K562 (cell line): ENCODE results near the gene LASP1NB.

Experiments
- BHLHE40 ChIP-seq: IDR thresholded peaks from 2 replicates; pipeline ENCODE4 v1.6.1; 2011; ENCODE audit warnings: low read length, improper control_type of control experiment
- DACH1 ChIP-seq: fragments of 450-650 bp; IDR thresholded peaks from 2 replicates; pipeline ENCODE4 v1.6.1; 2018; ENCODE audit not compliant: partially characterized antibody
- ESRRA ChIP-seq: fragments of 450-650 bp; IDR thresholded peaks from 2 replicates; pipeline ENCODE4 v1.6.1; 2014; ENCODE audit warnings: low read depth, mild to moderate bottlenecking, moderate library complexity, borderline replicate concordance
- HDGF ChIP-seq: fragments of 450-650 bp; IDR thresholded peaks from 2 replicates; pipeline ENCODE4 v1.6.1; 2016
- NCOR1 ChIP-seq: fragments of 450-650 bp; IDR thresholded peaks from 2 replicates; pipeline ENCODE4 v1.6.1; 2016; ENCODE audit warnings: mild to moderate bottlenecking, moderate library complexity
- POLR2AphosphoS5 ChIP-seq: IDR thresholded peaks from 2 replicates; pipeline ENCODE4 v1.6.1; 2011; ENCODE audit warnings: mild to moderate bottlenecking, low read depth, low read length, moderate library complexity; ENCODE audit not compliant: control insufficient read depth, insufficient read depth
- SMARCA4 ChIP-seq: fragments of 450-650 bp; IDR thresholded peaks from 2 replicates; pipeline ENCODE4 v1.6.1; 2016
- TAL1 ChIP-seq: fragments of 450-650 bp; IDR thresholded peaks from 2 replicates; pipeline ENCODE4 v1.6.1; 2016; ENCODE audit warnings: mild to moderate bottlenecking
- TEAD4 ChIP-seq, 2 experiments: sonication (generic) in 1 of 2; formaldehyde crosslinking in 1 of 2; IDR thresholded peaks; 2 replicates each; pipeline versions ENCODE4 v1.6.1 to v1.8.0; 2012 to 2022; ENCODE audit warnings: borderline replicate concordance in 1 of 2, inconsistent platforms in 1 of 2, low read length in 1 of 2, mild to moderate bottlenecking in 1 of 2, missing genetic modification reagents in 1 of 2
- ZFP30 ChIP-seq: fragments of 250-450 bp; sonication (Bioruptor Pico); IDR thresholded peaks from 2 replicates; pipeline ENCODE4 v1.8.0; 2022; ENCODE audit warnings: moderate library complexity, mild to moderate bottlenecking, inconsistent platforms, borderline replicate concordance
- ZFPM2 ChIP-seq: fragments of 250-450 bp; sonication (Bioruptor Pico); IDR thresholded peaks from 2 replicates; pipeline ENCODE4 v1.5.1; 2022; ENCODE audit warnings: mild to moderate bottlenecking
- TF ChIP-seq, protein P1 (sequence below): fragments of 450-650 bp; IDR thresholded peaks from 2 replicates; pipeline ENCODE4 v1.6.1; 2018; ENCODE audit not compliant: partially characterized antibody
- TF ChIP-seq, protein P2 (sequence below), 2 experiments: fragments of 450-650 bp; conservative IDR thresholded peaks; 2 replicates each; pipeline ENCODE4 v1.6.1; 2017; ENCODE audit warnings: mild to moderate bottlenecking in 2 of 2, moderate library complexity in 2 of 2
- TF ChIP-seq, protein P3 (sequence below): sonication (generic); formaldehyde crosslinking; IDR thresholded peaks from 2 replicates; pipeline ENCODE4 v1.8.0; 2023; ENCODE audit warnings: missing genetic modification reagents, mild to moderate bottlenecking, borderline replicate concordance
- TF ChIP-seq, protein P4 (sequence below), 2 experiments: fragments of 250-450 bp in 1 of 2; fragments of 450-650 bp in 1 of 2; sonication (Bioruptor Pico) in 1 of 2; IDR thresholded peaks; 2 replicates each; pipeline versions ENCODE4 v1.6.1 to v1.8.0; 2016 to 2021; ENCODE audit warnings: mild to moderate bottlenecking in 2 of 2, moderate library complexity in 2 of 2, missing compliant biosample characterization in 1 of 2, missing genetic modification characterization in 1 of 2

The LASP1NB gene

DNA sequence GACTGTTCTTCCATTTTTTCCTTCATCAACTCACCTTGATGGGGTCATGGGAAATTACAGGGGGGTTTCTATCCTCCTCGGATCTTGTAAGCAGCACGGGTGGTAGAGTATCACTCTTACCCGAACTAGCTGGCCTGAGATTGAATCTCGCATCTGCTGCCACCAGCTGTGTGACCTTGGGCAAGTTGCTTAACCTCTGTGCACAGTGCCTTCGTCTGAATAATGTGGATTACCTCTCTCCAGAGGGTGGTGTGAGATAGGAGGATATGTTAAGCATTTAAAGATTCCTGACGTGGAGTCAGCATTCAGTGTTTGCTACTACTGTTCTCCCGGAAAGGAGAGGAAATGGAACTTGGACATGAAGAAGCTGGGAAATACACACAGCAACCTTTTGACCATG lies 31.1 kb upstream of the LASP1NB start (continued):
- TF ChIP-seq TAL1 (peak; percentile 91), TEAD4 (IDR thresholded peaks at IDR 0.05; ENCODE audit: low read length) (peak; percentile 94), TEAD4 (CRISPR knock-in tag; IDR thresholded peaks at IDR 0.05; ENCODE audit: borderline replicate concordance) (no peak), DACH1 (peak; percentile 13), ESRRA (peak; percentile 60; the same call in 1 of the 2 replicates), HDGF (no peak), ZFPM2 (CRISPR knock-in tag) (no peak), ZFP30 (CRISPR knock-in tag) (no peak), SMARCA4 (peak; percentile 39; the same call in 1 of the 2 replicates), NCOR1 (peak; percentile 84), POLR2AphosphoS5 (peak; percentile 83), BHLHE40 (peak; percentile 47; the same call in 1 of the 2 replicates)
- TF ChIP-seq, protein P1, sequence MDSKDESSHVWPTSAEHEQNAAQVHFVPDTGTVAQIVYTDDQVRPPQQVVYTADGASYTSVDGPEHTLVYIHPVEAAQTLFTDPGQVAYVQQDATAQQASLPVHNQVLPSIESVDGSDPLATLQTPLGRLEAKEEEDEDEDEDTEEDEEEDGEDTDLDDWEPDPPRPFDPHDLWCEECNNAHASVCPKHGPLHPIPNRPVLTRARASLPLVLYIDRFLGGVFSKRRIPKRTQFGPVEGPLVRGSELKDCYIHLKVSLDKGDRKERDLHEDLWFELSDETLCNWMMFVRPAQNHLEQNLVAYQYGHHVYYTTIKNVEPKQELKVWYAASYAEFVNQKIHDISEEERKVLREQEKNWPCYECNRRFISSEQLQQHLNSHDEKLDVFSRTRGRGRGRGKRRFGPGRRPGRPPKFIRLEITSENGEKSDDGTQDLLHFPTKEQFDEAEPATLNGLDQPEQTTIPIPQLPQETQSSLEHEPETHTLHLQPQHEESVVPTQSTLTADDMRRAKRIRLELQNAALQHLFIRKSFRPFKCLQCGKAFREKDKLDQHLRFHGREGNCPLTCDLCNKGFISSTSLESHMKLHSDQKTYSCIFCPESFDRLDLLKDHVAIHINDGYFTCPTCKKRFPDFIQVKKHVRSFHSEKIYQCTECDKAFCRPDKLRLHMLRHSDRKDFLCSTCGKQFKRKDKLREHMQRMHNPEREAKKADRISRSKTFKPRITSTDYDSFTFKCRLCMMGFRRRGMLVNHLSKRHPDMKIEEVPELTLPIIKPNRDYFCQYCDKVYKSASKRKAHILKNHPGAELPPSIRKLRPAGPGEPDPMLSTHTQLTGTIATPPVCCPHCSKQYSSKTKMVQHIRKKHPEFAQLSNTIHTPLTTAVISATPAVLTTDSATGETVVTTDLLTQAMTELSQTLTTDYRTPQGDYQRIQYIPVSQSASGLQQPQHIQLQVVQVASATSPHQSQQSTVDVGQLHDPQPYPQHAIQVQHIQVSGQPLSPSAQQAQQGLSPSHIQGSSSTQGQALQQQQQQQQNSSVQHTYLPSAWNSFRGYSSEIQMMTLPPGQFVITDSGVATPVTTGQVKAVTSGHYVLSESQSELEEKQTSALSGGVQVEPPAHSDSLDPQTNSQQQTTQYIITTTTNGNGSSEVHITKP: no peak
- TF ChIP-seq, protein P2, sequence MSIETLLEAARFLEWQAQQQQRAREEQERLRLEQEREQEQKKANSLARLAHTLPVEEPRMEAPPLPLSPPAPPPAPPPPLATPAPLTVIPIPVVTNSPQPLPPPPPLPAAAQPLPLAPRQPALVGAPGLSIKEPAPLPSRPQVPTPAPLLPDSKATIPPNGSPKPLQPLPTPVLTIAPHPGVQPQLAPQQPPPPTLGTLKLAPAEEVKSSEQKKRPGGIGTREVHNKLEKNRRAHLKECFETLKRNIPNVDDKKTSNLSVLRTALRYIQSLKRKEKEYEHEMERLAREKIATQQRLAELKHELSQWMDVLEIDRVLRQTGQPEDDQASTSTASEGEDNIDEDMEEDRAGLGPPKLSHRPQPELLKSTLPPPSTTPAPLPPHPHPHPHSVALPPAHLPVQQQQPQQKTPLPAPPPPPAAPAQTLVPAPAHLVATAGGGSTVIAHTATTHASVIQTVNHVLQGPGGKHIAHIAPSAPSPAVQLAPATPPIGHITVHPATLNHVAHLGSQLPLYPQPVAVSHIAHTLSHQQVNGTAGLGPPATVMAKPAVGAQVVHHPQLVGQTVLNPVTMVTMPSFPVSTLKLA (conservative IDR thresholded peaks at IDR 0.05): 0 out of 4 replicates have a peak, but pooled peaks of 1 of the 2 experiments have one; percentile 17
- TF ChIP-seq, protein P3, sequence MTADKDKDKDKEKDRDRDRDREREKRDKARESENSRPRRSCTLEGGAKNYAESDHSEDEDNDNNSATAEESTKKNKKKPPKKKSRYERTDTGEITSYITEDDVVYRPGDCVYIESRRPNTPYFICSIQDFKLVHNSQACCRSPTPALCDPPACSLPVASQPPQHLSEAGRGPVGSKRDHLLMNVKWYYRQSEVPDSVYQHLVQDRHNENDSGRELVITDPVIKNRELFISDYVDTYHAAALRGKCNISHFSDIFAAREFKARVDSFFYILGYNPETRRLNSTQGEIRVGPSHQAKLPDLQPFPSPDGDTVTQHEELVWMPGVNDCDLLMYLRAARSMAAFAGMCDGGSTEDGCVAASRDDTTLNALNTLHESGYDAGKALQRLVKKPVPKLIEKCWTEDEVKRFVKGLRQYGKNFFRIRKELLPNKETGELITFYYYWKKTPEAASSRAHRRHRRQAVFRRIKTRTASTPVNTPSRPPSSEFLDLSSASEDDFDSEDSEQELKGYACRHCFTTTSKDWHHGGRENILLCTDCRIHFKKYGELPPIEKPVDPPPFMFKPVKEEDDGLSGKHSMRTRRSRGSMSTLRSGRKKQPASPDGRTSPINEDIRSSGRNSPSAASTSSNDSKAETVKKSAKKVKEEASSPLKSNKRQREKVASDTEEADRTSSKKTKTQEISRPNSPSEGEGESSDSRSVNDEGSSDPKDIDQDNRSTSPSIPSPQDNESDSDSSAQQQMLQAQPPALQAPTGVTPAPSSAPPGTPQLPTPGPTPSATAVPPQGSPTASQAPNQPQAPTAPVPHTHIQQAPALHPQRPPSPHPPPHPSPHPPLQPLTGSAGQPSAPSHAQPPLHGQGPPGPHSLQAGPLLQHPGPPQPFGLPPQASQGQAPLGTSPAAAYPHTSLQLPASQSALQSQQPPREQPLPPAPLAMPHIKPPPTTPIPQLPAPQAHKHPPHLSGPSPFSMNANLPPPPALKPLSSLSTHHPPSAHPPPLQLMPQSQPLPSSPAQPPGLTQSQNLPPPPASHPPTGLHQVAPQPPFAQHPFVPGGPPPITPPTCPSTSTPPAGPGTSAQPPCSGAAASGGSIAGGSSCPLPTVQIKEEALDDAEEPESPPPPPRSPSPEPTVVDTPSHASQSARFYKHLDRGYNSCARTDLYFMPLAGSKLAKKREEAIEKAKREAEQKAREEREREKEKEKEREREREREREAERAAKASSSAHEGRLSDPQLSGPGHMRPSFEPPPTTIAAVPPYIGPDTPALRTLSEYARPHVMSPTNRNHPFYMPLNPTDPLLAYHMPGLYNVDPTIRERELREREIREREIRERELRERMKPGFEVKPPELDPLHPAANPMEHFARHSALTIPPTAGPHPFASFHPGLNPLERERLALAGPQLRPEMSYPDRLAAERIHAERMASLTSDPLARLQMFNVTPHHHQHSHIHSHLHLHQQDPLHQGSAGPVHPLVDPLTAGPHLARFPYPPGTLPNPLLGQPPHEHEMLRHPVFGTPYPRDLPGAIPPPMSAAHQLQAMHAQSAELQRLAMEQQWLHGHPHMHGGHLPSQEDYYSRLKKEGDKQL (CRISPR knock-in tag): no peak
- TF ChIP-seq, protein P4, sequence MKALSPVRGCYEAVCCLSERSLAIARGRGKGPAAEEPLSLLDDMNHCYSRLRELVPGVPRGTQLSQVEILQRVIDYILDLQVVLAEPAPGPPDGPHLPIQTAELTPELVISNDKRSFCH (CRISPR knock-in tag; IDR thresholded peaks at IDR 0.05): no peak
- TF ChIP-seq, protein P4 (tag; IDR thresholded peaks at IDR 0.05): no peak
